Retina (tissue), 1 donor: ENCODE results near the gene PKMYT1.

Source experiments
- DNase-seq: peaks from one replicate; pipeline ENCODE4 v3.0.0-alpha.2; 2016

The PKMYT1 gene

DNA sequence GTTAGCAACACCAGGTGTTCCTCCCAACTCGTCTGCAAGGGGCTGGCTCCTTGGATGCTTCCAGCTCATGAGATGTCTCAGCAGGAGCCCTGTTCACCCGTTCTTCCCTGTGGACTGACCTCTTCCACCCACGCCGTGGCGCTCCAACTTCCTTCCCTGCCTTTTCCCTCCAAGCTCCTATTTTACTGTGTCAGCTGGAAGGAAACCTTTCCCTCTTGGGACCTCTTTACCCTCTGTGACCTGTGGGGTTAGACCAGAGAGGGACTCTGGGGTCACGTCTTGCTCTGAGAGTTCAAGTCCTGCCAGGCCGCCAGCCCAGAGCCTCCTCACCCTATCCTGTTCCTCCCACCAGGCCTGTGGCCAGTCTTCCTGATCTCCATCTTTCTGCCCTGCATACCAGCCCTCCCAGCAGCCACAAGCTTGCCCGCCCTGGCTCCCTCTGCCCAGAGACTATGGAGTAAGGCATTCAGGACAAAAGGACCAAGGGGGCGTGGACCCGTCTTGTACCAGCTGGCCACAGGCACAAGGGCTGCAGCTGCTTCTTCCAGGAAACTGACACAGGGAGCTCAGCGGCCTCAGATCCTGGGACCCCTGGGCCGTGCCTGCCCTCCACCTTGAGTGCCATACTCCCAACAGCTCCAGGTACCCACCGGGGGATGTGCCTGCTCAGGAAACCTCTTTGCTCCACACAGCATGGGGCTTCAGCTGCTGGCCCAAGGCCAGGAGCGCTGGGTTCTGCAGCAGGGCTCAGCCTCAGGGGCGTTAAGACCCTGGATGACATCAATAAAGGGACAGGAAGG lies 8.1 kb downstream of the PKMYT1 start:
- no peak for DNase-seq

DNA sequence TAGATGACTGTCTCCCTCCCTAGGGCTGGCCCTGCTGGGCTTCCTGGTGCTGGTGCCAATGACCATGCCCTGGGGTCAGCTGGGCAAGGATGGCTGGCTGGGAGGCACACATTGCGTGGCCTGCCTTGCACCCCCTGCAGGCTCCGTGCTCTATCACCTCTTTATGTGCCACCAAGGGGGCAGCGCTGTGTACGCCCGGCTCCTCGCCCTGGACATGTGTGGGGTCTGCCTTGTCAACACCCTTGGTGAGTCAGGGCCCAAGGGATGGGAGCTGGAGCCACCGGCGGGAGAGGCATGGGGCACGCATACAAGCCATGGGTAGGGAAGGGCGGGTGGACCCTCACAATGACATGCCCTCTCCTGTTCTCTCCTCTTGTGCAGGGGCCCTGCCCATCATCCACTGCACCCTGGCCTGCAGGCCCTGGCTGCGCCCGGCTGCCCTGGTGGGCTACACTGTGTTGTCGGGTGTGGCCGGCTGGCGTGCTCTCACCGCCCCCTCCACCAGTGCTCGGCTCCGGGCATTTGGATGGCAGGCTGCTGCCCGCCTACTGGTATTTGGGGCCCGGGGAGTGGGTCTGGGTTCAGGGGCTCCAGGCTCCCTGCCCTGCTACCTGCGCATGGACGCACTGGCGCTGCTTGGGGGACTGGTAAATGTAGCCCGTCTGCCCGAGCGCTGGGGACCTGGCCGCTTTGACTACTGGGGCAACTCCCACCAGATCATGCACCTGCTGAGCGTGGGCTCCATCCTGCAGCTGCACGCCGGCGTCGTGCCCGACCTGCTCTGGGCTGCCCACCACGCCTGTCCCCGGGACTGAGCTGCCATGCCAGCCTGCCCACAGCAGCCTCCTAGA lies 8.9 kb downstream of the PKMYT1 start:
- DNase-seq, result no peak

DNA sequence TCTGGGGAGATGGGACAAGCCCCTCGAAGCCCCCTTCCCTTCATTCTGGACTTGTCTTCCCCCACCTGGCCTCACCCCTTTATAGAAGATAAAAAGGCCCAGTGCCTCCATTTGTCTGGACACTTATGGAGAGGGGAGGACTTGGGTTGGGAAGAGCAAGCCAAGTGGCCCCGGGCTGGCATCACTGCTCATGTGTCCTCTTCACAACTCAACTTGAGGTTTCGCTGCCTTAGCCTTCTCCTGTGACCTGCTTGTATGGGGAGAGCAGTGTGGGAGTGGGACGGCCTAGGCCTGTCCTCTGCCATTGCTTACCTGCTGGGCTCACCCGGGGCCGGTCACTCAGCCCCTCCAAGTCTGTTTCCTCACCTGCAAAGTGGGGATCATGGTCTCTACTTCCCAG lies 9.7 kb downstream of the PKMYT1 start:
- no peak for DNase-seq

DNA sequence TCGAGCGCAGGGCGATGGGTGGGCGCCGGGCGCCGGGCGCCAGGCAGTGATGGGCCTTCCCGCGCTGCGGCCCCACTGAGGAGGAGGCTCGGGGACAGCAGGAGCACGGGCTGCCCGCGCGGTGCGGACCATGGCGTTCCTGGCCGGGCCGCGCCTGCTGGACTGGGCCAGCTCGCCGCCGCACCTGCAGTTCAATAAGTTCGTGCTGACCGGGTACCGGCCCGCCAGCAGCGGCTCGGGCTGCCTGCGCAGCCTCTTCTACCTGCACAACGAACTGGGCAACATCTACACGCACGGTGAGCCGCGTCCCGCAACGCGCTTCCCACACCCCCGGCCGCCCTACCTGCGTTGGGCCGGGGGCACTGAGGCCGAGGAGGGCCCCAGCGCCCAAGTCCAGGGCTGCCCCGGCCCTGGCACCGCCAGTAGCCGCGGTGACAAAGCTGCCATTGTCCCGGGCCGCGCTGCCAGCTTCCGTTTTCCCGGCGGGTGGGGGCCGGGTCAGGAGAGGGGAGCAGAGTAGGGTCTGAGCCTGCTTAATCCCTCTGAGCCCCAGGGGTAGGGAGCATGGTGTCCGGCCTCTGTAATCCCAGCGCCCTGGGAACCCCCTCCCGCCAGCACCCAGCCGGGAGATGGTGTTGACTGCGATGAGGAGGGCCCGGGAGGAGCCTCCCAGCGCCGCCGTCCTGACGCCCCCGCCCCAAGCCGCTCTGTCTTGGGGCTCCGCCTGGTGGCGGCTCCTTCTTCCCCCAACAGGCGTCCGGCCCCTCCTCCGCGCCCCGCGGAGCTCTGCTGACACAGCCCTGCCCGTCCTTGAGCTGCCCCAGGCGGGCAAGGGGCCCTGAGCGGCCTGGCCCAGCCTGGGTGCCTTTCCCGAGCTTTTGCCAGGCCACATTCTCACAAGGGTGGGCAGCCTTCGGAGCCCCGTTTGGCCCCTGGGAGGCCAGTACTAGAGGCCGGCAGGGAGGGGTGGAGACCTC lies 10.4 kb downstream of the PKMYT1 start:
- peak; percentile 75 for DNase-seq

DNA sequence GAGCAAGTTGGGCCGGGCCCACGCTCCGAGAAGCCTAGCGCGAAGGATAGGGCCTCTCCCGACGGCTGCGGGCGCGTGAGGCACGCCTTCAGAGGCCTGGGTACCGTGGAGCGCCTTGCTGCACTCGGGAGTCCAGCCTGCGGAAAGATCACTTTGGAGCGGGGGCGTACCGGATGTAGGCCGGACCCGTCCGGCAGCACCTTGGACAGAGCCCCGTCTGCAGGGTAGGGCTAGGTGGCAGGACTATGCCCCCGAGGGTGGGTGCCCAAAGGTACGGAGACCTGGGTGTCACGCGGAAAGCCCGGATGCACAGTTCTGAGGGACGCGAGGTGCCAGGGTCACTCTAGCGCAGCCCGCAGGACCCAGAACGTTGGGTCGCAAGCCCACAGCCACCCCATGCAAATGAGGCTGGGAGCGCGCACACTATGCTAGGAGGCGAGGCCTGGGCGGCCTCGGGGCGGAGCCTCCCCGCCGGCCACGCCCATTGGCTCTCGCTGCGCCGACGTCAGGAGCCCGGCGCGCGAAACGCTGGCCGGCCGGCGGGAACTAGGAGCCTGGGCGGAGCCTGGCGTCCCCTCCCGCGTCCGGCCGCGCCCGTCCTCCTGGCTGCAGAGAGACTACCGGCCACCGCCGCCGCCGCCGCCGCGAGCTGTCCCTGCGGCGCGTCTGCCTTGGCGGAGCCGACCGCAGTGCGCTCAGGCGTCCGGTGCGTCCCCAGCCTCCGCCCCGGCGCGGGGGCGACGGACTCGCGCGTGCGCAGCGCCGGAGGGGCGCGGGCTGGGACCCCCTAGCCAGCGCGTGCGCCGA lies 11.3 kb downstream of the PKMYT1 start, which contains the start of gene PAQR4:
Gene PAQR4, plus strand, starts transcription at position 611 of the 807 bp plus-strand sequence. CDS start 327 bp downstream, outside the sequence.
- peak; percentile 94 for DNase-seq

DNA sequence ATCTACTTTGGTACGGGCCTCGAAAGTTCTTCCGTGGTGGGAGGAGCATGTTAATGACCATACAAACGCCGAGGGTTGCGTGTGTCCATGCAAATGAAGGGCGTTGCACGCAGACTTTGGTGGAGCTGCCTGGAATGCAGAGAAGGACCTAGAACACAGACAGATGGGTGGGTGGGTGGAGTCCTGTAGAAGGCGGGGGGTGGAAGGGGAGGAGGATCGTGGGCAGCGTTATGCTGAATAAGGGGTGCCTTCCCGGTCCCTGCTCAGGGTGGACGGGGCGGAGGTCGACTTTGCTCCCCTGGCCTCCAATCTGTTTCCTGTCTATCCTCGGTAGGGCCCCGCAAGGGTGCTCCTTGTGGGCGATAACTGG lies 11.9 kb downstream of the PKMYT1 start:
- no peak for DNase-seq

DNA sequence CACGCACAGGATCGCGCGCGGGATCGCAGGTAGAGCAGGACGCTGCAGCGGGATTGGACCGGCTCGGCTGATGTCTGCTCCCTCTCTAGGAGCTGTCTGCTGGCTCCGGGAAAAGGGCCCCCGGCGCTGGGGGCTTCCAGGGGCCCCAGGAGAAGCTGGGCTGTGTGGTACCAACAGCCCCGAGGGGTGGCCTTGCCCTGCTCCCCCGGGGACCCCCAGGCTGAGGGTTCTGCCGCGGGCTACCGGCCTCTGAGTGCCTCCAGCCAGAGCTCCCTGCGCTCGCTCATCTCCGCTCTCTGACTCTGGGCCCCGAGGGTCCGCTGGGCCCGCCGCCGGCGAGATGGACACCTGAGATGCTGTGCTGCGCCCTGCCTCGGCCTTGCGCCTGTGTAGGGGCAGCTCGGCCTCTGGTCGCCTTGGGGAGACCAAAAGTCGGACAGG lies 12.5 kb downstream of the PKMYT1 start:
- DNase-seq, result no peak

DNA sequence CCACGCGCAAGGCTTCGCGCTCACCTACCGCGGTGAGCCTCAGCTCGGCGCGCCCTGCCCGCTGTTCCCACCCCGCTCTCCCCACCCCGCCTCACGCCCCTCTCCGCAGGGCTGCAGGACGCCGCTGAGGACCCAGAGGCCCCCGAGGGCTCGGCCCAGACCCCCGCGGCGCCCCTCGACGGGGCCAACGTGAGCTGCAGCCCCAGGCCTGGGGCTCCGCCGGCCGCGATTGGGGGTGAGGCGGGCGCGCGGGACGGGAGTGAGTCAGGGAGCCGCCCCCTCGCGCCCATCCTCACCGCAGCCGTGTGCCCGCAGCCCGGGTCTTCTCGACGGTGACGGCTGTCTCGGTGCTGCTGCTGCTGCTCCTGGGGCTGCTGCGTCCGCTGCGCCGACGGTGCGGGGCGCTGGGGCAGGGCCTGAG lies 13.0 kb downstream of the PKMYT1 start:
- DNase-seq, result no peak

DNA sequence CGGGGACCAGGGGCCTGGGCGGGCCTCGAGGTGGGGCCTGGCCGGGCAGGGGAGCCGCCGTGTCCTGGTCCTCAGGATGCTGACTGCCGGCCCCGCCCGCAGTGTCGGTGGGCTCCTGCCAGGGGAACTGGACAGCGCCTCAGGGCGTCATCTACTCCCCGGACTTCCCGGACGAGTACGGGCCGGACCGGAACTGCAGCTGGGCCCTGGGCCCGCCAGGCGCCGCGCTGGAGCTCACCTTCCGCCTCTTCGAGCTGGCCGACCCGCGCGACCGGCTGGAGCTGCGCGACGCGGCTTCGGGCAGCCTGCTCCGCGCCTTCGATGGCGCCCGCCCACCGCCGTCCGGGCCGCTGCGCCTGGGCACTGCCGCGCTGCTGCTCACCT lies 13.4 kb downstream of the PKMYT1 start:
- no peak for DNase-seq

DNA sequence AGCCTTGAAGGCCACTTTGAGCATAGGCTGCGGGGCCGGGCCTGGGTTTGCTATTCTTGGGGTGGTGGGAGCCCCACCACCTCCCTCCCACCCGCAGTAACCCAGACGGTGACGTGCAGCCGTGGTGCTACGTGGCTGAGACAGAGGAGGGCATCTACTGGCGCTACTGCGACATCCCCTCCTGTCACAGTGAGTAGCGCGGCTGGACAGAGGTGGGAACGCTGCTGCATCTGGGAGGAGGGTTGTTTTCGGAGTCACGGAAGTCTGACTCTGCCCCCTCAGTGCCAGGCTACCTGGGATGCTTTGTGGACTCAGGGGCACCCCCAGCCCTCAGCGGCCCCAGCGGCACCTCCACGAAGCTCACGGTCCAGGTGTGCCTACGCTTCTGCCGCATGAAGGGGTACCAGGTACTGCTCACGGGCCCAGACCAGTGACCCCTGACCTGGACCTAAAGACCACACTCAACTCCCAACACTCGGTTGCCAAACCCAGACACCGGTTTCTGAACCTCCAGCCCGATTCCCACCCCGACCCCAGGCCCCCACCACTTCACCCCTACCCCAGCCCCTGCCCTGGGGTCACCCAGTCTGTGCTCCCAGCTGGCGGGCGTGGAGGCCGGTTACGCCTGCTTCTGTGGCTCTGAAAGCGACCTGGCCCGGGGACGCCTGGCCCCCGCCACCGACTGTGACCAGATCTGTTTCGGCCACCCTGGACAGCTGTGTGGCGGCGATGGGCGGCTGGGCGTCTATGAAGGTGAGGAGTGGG lies 14.0 kb downstream of the PKMYT1 start:
- no peak for DNase-seq

DNA sequence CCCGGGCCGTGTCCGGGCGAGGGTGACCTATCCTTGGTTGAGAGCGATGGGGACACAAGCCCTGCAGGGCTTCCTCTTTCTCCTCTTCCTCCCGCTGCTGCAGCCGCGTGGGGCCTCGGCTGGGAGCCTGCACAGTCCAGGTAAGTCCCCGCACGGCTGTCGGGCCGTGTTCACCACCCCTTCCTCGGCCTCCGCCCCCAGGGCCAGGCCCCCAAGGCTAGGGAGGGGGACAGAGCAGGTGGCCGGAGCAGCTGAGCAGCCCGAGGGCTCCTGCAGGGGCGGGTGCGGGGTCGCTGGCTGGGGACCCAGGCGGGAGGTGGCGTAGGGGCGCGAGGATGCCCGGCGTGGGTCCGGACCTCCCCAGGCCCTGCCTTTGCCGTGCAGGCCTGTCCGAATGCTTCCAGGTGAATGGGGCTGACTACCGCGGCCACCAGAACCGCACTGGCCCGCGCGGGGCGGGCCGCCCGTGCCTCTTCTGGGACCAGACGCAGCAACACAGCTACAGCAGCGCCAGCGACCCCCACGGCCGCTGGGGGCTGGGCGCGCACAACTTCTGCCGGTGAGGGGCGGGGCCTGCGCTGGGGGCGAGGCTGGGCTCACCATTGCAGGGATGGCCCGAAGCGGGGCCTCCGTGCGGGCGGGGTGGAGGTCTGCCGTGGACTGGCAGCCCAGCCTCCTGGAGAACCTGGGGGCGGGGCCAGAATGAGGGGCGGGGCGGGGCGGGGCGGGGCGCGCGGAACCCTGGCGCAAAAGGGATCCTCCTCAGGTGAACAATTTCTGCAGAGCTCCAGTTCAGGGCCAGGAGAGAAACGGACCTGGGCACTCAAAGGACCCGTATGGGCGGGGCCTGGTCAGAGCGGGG lies 15.5 kb downstream of the PKMYT1 start:
- DNase-seq, result peak; percentile 65

DNA sequence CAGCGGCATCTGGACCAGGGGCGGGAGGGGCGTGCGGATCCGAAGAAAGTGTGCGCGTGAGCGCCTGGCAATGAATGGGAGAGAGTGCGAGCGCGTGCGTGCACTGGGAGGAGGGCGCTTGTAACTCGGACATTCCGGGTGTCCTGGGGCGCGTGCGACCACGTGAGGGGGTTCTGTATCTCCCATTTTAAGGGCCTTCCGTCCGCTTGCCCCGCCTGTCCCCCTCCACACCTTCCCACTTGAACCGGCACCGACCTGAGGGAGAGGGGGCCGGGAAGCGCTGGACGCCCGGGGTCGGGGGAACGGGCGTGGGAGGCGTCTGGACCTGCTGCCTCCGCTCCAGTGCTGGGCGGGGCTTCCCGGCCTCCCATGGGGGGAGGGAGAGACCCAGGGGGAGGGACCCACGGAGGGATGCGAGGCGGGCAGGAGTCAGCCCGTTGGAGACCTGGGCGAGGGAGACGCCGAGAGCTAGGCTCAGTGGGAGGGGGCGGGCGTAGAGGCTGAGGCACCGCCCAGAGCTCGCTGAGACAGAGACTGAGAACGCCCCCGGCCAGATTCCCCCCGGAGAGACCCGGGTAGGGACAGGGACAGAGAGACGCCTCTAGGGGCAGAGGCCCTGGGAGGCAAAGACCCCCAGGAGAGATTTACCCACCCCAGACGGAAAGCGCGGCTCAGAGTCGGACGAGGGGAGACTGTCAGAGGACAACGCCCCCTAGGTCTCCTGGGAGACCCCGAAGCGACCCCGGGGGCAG lies 16.3 kb downstream of the PKMYT1 start, which contains the start of gene KREMEN2:
Gene KREMEN2, plus strand, starts transcription at position 553 of the 752 bp plus-strand sequence. CDS start 246 bp downstream, outside the sequence.
- DNase-seq, result peak; percentile 65

DNA sequence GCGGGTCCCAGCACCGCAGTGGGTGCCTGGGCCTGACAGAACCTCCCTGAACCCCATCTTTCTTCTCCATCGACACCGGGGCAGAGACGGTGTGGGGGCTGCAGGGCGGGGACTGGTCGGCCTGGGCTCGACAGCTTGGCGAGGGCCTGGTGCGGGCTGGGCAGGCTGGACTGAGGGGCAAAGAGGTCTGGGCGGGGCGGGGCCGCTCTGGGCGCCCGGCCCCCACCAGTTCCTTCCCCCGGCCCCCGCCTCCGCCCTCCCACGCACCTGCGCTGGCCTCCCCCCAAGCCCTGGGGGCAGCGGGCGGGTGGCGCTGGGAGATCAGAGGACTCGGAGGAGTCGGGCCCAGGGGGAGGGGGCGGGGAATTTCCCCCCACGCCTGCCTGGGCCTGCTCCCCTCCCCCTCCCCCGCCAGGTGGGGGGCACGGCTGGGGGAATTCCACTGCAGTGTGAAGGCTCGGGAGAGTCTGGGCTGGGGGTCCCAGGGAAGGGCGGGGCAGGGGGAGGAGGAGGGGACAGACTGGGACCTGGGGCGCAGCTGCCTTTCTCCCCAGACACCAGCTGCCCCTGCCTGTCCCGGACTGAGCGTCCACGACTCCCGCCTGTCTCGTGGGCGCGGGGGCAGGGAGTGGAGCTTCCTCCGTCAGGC lies 17.0 kb downstream of the PKMYT1 start:
- no peak for DNase-seq

DNA sequence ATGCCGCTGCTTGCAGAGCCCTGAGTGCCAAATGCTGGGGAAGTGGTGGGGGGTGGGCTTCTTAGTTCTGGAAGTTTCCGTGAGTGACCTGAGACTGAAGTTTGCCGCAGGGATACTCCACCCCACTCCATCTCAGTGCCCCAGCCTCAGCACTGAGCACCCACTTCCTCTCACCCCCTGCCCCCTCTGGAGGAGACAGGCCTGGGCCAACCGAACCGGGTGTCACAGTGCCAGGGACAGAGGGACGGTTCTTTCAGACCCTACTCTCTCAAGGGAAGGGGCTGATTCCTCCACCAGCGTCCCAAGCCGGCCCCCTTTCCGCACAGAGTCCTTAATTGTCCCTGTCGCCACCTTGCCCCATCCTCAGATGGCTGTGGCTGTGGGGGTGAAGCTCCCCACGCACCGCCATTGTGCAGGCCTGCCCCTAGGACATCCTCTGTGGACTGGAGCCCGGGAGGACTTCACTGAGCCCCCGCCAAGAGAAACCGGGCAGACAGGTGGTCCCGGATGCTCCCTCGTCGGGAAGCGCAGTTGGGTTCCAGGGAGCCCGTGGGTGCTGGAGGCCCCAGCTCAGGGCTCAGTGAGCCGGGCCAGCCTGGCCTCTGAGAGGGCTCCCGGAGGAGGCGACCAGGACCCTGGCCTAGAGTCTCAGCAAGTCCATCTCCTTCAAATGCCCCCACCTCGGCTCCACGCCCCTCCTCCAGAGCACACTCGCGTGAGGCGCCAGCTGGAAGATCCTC lies 17.7 kb downstream of the PKMYT1 start:
- DNase-seq, result no peak

DNA sequence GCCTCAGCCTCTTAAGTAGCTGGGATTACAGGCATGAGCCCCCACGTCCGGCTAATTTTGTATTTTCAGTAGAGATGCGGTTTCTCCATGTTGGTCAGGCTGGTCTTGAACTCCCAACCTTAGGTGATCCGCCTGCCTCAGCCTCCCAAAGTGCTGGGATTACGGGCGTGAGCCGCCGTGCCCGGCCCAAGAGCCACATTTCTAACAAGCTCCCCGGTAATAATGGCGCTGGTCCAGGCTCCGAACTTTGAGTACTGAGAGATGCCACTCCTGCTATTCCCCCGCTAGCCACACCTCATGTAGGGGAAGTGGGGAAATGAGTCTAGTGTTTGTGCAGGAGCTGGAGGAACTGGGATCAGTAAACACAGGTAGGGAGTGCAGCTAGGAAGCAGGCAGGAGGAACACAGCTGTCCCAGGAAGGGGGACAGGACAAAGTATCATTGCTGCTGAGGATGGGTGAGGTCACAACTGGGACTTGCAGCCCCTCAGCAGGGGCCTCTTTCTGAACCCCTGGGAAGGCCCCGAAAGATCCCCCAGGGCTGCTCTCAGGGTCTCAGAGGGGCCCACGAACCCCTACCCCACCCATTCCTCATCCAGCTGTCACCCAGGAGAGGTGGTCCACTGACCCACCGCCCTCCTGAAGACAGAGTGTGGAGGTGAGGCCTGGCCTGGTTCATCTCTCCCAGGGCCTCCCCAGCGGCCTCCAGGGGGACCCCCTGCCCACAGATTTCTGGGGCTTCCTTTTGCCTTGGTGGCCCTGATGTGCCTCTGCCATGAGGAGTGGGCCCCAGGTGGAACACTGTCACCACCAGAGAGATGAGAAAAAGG lies 19.8 kb downstream of the PKMYT1 start:
- DNase-seq, result no peak

DNA sequence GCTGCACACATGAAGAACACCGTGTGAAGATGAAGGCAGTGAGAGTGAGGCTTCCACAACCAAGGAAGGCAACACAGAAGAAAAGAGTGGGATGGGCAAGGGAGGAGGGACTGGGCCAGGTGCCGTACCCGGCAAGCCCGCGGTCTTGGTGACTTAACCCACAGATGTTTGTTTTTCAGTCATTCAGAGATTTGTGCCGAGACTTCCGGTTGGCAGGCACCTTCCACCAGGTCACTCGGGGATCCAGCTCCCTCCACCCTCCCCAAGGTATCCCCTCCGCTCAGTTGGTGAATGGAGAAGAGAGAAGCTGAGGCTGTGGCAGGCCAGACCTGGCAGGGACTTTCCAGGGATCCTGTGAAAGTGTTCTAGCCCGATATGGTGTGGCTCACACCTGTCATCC lies 21.0 kb downstream of the PKMYT1 start:
- no peak for DNase-seq

DNA sequence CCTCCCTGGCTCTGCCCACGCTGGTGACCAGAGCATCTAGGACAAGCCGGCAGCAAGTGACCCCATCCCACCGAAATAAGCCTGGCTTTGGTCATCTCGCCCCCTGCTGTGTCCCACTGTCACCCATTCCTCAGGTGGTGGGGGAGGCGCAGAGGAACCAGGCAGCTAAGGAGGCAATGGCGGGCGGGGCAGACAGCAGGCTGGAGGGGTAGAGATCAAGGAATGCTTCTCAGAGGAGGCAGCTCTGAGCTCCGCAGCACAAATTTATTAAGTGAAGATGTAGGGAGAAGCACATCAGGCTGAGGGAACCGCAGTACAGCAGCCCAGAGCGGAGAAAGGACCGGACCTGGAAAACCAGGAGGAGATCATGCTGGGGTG lies 23.7 kb downstream of the PKMYT1 start:
- no peak for DNase-seq
